T-cell (primary cell): ENCODE measurements around the gene ZNF835. TPM values are rescaled to one million over a fixed set of nuclear protein-coding genes. Genes with fewer than 3 reads are reported as not detected.
A peak's percentile ranks its signal among the peaks of the same experiment; 100 is the strongest.

Experiments used
- ATAC-seq, 4 experiments: fragments of 200-7000 bp in 3 of 4; fragments of 150-1000 bp in 1 of 4; cut with Tn5 transposase; replicated peaks in 1 of 4; 1 replicate in 3 of 4; 2 replicates in 1 of 4; pipeline ENCODE4 v1.10.0; 2021; ENCODE audit warnings: moderate library complexity in 3 of 4, mild to moderate bottlenecking in 2 of 4, moderate number of reproducible peaks in 1 of 4
- CTCF ChIA-PET, 2 donors: fragments of 300-600 bp; sonication (Branson Sonifier 250); formaldehyde crosslinking; loops; one replicate each; lab custom pipeline; 2022; ENCODE audit warnings: antibody characterized with exemption in 2 of 2; lab: Charles Lee
- POLR2A ChIA-PET, 2 donors: fragments of 300-600 bp; sonication (Branson Sonifier 250); formaldehyde crosslinking; loops; one replicate each; lab custom pipeline; 2022; ENCODE audit warnings: antibody characterized with exemption in 2 of 2; lab: Charles Lee
- DNase-seq, 35 experiments: peaks; one replicate each; pipeline versions ENCODE4 v3.0.0 to v3.0.0-alpha.2; 2013 to 2023
- H3K27ac ChIP-seq: one replicate; pipeline ENCODE4 v1.5.1; 2013; ENCODE audit warnings: low read length
- H3K27me3 ChIP-seq, 2 experiments: replicated peaks in 1 of 2; 1 replicate in 1 of 2; 2 replicates in 1 of 2; pipeline versions ENCODE4 v1.6.1 to v1.7.0; 2013; ENCODE audit warnings: low read length in 1 of 2, mixed read lengths in 1 of 2; ENCODE audit not compliant: control insufficient read depth in 2 of 2, insufficient read depth in 2 of 2; ENCODE audit errors: extremely low read depth in 1 of 2
- H3K36me3 ChIP-seq, 2 donors: 1 replicate in 1 of 2; 2 replicates in 1 of 2; pipeline versions ENCODE4 v1.6.1 to v1.7.0; 2013; ENCODE audit warnings: low read length in 1 of 2; ENCODE audit not compliant: control insufficient read depth in 2 of 2, insufficient read depth in 1 of 2; ENCODE audit errors: extremely low read depth in 1 of 2
- H3K4me1 ChIP-seq, 2 experiments: 1 replicate in 1 of 2; 2 replicates in 1 of 2; pipeline versions ENCODE4 v1.6.1 to v1.7.0; 2013; ENCODE audit warnings: low read length in 2 of 2, mixed read lengths in 1 of 2; ENCODE audit not compliant: insufficient read depth in 2 of 2, control insufficient read depth in 1 of 2; ENCODE audit errors: extremely low read depth in 1 of 2
- H3K4me3 ChIP-seq, 2 donors: 1 replicate in 1 of 2; 2 replicates in 1 of 2; pipeline versions ENCODE4 v1.5.1 to v1.7.0; 2013; ENCODE audit warnings: mild to moderate bottlenecking in 2 of 2, low read length in 1 of 2, moderate library complexity in 1 of 2; ENCODE audit not compliant: control insufficient read depth in 1 of 2; ENCODE audit errors: extremely low read depth in 1 of 2
- H3K9me3 ChIP-seq: 2 replicates; pipeline ENCODE4 v1.7.0; 2013
- H3K27ac Mint-ChIP-seq, 2 donors: one replicate each; pipeline ENCODE4 v1.8.0; 2020 to 2021; ENCODE audit warnings: mild to moderate bottlenecking in 2 of 2, mixed read lengths in 2 of 2
- H3K27me3 Mint-ChIP-seq, 2 donors: one replicate each; pipeline ENCODE4 v1.8.0; 2021 to 2022; ENCODE audit warnings: mixed read lengths in 2 of 2
- H3K36me3 Mint-ChIP-seq: one replicate; pipeline ENCODE4 v1.8.0; 2021; ENCODE audit warnings: mixed read lengths
- H3K4me1 Mint-ChIP-seq, 3 donors: one replicate each; pipeline ENCODE4 v1.8.0; 2020 to 2022; ENCODE audit warnings: mixed read lengths in 3 of 3, mild to moderate bottlenecking in 1 of 3
- H3K4me3 Mint-ChIP-seq, 3 donors: one replicate each; pipeline ENCODE4 v1.8.0; 2020 to 2022; ENCODE audit warnings: mild to moderate bottlenecking in 3 of 3, mixed read lengths in 3 of 3, moderate library complexity in 3 of 3
- H3K9me3 Mint-ChIP-seq, 3 donors: one replicate each; pipeline ENCODE4 v1.8.0; 2020 to 2022; ENCODE audit warnings: mixed read lengths in 3 of 3
- WGBS: methylation state at CpG from one replicate; pipeline ENCODE4 v1.1.5; 2013; ENCODE audit warnings: missing lambda C conversion rate; ENCODE audit not compliant: insufficient coverage; 5-methylcytosine and 5-hydroxymethylcytosine counted together
- total RNA-seq, 35 experiments: library from RNA in 6 of 35; stranded (reverse) in 6 of 35; fragments of 120-200 nt in 1 of 35; gene quantifications; one replicate each; pipeline versions ENCODE4 v1.2.1 to v1.2.4 and lab custom pipeline; 2013 to 2026

Gene ZNF835
- total RNA-seq (10 to 100 TPM in 1 of 5 donors, 1 to 10 TPM in 2, under 1 TPM in 2; 0.28 to 11.7 (median 4.0) TPM), total RNA-seq (lab: John Stamatoyannopoulos, UW) (0.76 to 10.1 (median 2.2) reads per million in 29 experiments)
- total RNA-seq (2013), result 0.87 TPM

DNA sequence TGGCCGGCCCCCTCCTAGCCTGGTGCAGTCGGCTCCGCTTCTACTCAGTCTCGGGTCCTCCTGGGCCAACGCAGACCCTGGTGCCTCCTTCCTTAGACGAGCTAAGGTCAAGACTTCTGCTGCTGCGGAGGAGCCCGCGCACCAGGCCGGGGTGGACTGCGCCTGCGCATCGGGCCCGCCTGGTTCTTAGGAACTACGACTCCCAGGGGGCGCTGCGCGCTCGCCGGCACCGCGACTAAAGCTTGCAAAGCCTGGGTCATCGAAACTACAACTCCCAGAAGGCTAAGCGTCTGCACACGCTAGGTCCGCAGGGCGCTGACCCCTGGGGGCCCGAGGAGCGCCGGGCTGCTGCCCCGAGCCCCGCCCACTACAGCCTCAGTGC, at the start of gene ZNF835:
ZNF835 (minus strand) TSS at position 145 of the 382 bp plus-strand sequence. CDS start 6,559 bp downstream, outside the sequence.
- H3K36me3 Mint-ChIP-seq, result peaks cover 6% of the 10 kb centered on the region
- peak; percentile 30 to 87 (median 73) for DNase-seq
- ChIA-PET POLR2A (no interaction called here), CTCF (no interaction called here)
- ATAC-seq, result peak; percentile 91 to 94 (median 92)
- H3K27me3 Mint-ChIP-seq, result peaks cover 2 to 3% of the 10 kb centered on the region in 2 donors
- peaks cover 4 to 10% (median 7%) of the 10 kb centered on the region in 3 donors for H3K9me3 Mint-ChIP-seq
- no peaks in the 10 kb centered on the region for H3K9me3 ChIP-seq
- H3K4me1 Mint-ChIP-seq, result peaks cover 0 to 12% (median 10%) of the 10 kb centered on the region in 3 donors
- peak within 1 kb of the TSS; percentile 71 to 88 for H3K27ac Mint-ChIP-seq
- H3K4me1 ChIP-seq, result peaks cover 4 to 16% of the 10 kb centered on the region in 2 experiments
- peak within 1 kb of the TSS; percentile 48 to 68 for H3K4me3 ChIP-seq
- H3K27ac ChIP-seq, result no peak within 1 kb of the TSS
- H3K36me3 ChIP-seq, result no peaks in the 10 kb centered on the region
- H3K4me3 Mint-ChIP-seq, result peak within 1 kb of the TSS; percentile 78 to 86 (median 85)
- peaks cover 0 to 11% of the 10 kb centered on the region in 2 experiments for H3K27me3 ChIP-seq
- 9% methylated on average over 32 of the region's 32 CpGs for WGBS

DNA sequence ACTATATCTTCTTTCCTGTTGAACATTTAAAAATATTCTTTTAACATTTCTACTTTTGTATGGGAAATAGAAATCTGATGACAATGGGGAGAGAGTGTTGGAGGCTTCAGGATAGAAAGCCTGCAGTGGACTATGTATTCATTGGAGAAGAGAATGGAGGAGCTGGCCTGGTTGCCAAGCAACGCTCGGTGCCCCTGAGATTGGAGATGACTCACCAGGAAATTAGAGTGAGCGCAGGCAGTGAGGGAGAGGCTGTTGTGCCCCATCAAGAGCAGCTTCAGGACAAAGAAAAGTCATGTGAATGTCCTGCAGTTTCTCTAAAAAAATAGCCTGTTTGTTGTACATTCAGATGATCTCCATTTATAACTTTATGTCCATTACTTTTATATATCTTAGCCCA, 48.7 kb upstream of the ZNF835 start:
- H3K27ac ChIP-seq, result no peak overlapping the region
- H3K36me3 Mint-ChIP-seq, result peaks cover 3% of the 10 kb centered on the region
- no peak for ATAC-seq
- no peaks in the 10 kb centered on the region for H3K4me1 ChIP-seq
- no peaks in the 10 kb centered on the region for H3K27me3 Mint-ChIP-seq
- H3K27ac Mint-ChIP-seq, result no peak overlapping the region
- no peak overlapping the region for H3K4me3 Mint-ChIP-seq
- H3K36me3 ChIP-seq, result no peaks in the 10 kb centered on the region
- POLR2A ChIA-PET, result no interaction called here
- no peak overlapping the region for H3K4me3 ChIP-seq
- no peaks in the 10 kb centered on the region for H3K27me3 ChIP-seq
- CTCF ChIA-PET, result no interaction called here
- WGBS, result 39% methylated on average over 3 of the region's 3 CpGs
- H3K9me3 Mint-ChIP-seq, result peaks cover 24 to 56% (median 41%) of the 10 kb centered on the region in 3 donors
- no peak for DNase-seq
- no peaks in the 10 kb centered on the region for H3K9me3 ChIP-seq
- no peaks in the 10 kb centered on the region for H3K4me1 Mint-ChIP-seq

DNA sequence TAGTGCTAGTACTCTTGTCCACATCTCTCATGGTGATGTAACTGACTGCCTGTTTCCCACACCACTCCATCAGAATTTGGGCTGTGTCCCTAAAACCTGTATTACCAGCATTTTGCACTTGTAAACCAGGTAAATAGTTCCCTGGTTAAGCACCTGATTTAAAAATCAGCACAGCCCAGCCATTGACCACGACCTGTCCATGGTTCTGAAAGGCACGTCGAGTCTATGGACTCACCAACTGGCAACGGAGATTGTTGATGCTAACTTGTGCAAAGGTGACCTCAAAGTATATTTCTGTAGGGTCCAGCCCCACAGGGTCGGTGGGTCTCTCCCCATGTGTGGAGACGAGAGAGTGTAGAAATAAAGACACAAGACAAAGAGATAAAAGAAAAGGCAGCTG, 46.7 kb upstream of the ZNF835 start:
- DNase-seq, result no peak
- no peaks in the 10 kb centered on the region for H3K36me3 Mint-ChIP-seq
- H3K9me3 Mint-ChIP-seq, result peaks cover 17 to 42% (median 35%) of the 10 kb centered on the region in 3 donors
- no peak overlapping the region for H3K4me3 Mint-ChIP-seq
- H3K4me1 ChIP-seq, result no peaks in the 10 kb centered on the region
- 74% methylated on average over 4 of the region's 6 CpGs for WGBS
- H3K27ac Mint-ChIP-seq, result no peak overlapping the region
- H3K27me3 ChIP-seq, result no peaks in the 10 kb centered on the region
- H3K36me3 ChIP-seq, result no peaks in the 10 kb centered on the region
- POLR2A ChIA-PET, result no interaction called here
- CTCF ChIA-PET, result no interaction called here
- H3K27ac ChIP-seq, result no peak overlapping the region
- H3K4me3 ChIP-seq, result no peak overlapping the region
- no peaks in the 10 kb centered on the region for H3K27me3 Mint-ChIP-seq
- no peak for ATAC-seq
- H3K9me3 ChIP-seq, result no peaks in the 10 kb centered on the region
- no peaks in the 10 kb centered on the region for H3K4me1 Mint-ChIP-seq

DNA sequence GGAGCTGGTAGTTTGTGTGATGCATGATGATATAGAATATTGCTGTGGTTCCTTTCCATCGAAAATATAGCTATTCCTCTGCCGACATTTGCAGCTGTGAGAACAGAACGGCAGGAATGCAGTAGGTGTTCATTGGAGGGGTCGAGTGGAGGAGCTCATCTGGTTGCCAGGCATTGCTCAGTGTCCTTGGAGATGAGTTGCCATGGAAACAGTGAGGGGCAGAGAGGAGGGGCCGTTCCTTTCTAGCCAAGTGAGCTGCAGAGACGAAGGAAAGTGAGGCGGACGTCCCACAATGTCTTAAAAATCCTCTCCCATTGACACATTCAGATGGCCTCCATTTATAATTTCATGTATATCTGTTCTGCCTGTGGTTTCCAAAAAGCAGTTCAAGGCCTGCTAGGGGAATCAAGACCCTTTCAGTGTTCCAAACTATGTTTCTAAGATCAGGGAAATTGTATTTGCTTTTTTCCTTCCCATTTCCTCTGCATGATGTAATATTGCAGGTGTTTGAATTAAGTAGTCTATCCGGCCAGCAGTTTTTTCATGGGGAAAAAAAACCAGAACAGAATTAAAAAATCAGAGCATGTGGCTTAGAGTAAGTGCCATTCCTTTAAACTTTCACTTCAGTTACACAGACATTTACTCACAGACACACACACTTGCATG, 41.2 kb upstream of the ZNF835 start:
- H3K9me3 Mint-ChIP-seq, result peaks cover 16 to 45% (median 30%) of the 10 kb centered on the region in 3 donors

DNA sequence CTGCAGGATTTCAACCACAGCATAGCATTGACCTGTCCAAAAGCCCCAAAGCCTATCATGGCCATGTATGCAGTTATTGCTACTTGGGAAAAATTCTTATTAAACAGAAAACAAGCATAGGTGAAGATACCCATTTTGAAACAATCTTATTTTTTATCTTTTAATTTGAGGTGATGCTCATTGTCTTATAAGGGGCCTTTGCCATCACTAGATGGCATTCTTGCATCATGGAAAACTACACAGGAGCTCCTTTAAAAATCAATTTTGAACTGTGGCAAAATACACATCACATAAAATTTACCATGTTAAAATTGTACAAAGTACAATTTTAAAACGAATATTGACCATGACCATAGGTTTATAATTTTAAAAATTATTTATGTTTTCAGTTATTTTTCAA, 38.9 kb upstream of the ZNF835 start:
- no CpG with 5 or more reads among the region's 1 CpG for WGBS
- Mint-ChIP-seq H3K4me3 (no peak overlapping the region), H3K4me1 (no peaks in the 10 kb centered on the region), H3K27ac (no peak overlapping the region), H3K9me3 (peaks cover 25 to 55% (median 41%) of the 10 kb centered on the region in 3 donors), H3K36me3 (peaks cover 9% of the 10 kb centered on the region), H3K27me3 (no peaks in the 10 kb centered on the region)
- no peaks in the 10 kb centered on the region for H3K9me3 ChIP-seq
- DNase-seq, result no peak
- H3K27ac ChIP-seq, result no peak overlapping the region
- no peak overlapping the region for H3K4me3 ChIP-seq
- no peaks in the 10 kb centered on the region for H3K27me3 ChIP-seq
- ATAC-seq, result no peak
- ChIA-PET CTCF (no interaction called here), POLR2A (no interaction called here)
- H3K4me1 ChIP-seq, result no peaks in the 10 kb centered on the region
- H3K36me3 ChIP-seq, result no peaks in the 10 kb centered on the region

More for the DNA sequence above, 41.2 kb upstream of the ZNF835 start:
- no peaks in the 10 kb centered on the region for H3K4me1 Mint-ChIP-seq
- no peaks in the 10 kb centered on the region for H3K27me3 ChIP-seq
- DNase-seq (no peak), ATAC-seq (no peak)
- H3K27ac ChIP-seq, result no peak overlapping the region
- CTCF ChIA-PET, result no interaction called here
- WGBS, result 46% methylated on average over 4 of the region's 9 CpGs
- H3K36me3 ChIP-seq, result no peaks in the 10 kb centered on the region
- H3K4me3 Mint-ChIP-seq, result no peak overlapping the region
- H3K4me1 ChIP-seq, result no peaks in the 10 kb centered on the region
- no peak overlapping the region for H3K4me3 ChIP-seq
- H3K36me3 Mint-ChIP-seq, result peaks cover 9% of the 10 kb centered on the region
- POLR2A ChIA-PET, result no interaction called here
- H3K27ac Mint-ChIP-seq, result no peak overlapping the region
- H3K9me3 ChIP-seq, result no peaks in the 10 kb centered on the region
- no peaks in the 10 kb centered on the region for H3K27me3 Mint-ChIP-seq

DNA sequence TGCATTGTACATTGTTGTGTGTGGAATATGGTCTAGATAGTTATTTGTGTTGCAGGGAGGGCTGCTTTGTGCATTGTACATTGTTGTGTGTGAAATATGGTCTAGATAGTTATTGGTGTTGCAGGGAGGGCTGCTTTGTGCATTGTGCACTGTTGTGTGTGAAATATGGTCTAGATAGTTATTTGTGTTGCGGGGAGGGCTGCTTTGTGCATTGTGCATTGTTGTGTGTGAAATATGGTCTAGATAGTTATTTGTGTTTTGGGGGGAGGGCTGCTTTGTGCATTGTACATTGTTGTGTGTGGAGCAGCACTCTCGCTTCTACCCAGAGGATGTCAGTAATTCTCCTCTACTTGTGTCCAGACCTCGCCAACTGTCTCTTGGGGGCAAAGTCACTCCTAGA, 36.3 kb upstream of the ZNF835 start:
- H3K27ac Mint-ChIP-seq, result no peak overlapping the region
- no peaks in the 10 kb centered on the region for H3K4me1 Mint-ChIP-seq
- no peaks in the 10 kb centered on the region for H3K9me3 ChIP-seq
- no peak for DNase-seq
- H3K36me3 ChIP-seq, result no peaks in the 10 kb centered on the region
- H3K36me3 Mint-ChIP-seq, result peaks cover 7% of the 10 kb centered on the region
- CTCF ChIA-PET, result no interaction called here
- H3K4me3 ChIP-seq, result no peak overlapping the region
- POLR2A ChIA-PET, result no interaction called here
- H3K9me3 Mint-ChIP-seq, result peaks cover 27 to 71% (median 49%) of the 10 kb centered on the region in 3 donors
- no peak for ATAC-seq
- H3K4me1 ChIP-seq, result no peaks in the 10 kb centered on the region
- 50% methylated on average over 1 of the region's 3 CpGs for WGBS
- H3K27me3 Mint-ChIP-seq, result no peaks in the 10 kb centered on the region
- no peak overlapping the region for H3K27ac ChIP-seq
- H3K27me3 ChIP-seq, result no peaks in the 10 kb centered on the region
- no peak overlapping the region for H3K4me3 Mint-ChIP-seq
